H1 (cell line): ENCODE results near the gene PSMB3. TPM values are rescaled to one million over a fixed set of nuclear protein-coding genes. Genes with fewer than 3 reads are reported as not detected.

Experiments
- CHD7 ChIP-seq: fragments of 300-600 bp; sonication (generic); IDR thresholded peaks from 2 replicates; pipeline ENCODE4 v1.7.1; 2012; ENCODE audit warnings: low read length, moderate library complexity, mild to moderate bottlenecking, inconsistent platforms; ENCODE audit not compliant: insufficient replicate concordance
- polyA plus RNA-seq, 7 experiments: library from polyadenylated mRNA; depleted of rRNA in 3 of 7; stranded (reverse) in 5 of 7; unstranded in 2 of 7; fragments of >200 nt in 5 of 7; fragments of 200-250 nt in 2 of 7; gene quantifications; 1 replicate in 5 of 7; 2 replicates in 1 of 7; 4 replicates in 1 of 7; pipeline versions ENCODE4 v1.2.1 to v1.2.3, GENCODE V29; 2011 to 2013; ENCODE audit warnings: missing spikeins in 2 of 7, mixed read lengths in 2 of 7
- total RNA-seq: library from RNA; stranded (reverse); fragmentation: NEBNext Ultra II Directional; extraction: Animal tissue kit (Norgen Biotek cat#: 25700); gene quantifications from 2 replicates; pipeline ENCODE4 v1.2.1, GENCODE V29; 2021

The PSMB3 gene
- total and polyA plus RNA-seq, 2 of the 8 experiments (the other 6 are each of a cell fraction or from before 2014, with no cell fraction given) = 291 to 914 TPM

- no peak for TF ChIP-seq CHD7
Observed at GRCh38 chr17:38786372-38786771, 33.8 kb downstream of the PSMB3 start (continued).
